Left colon (tissue), 2 donors: Measurements from ENCODE around the gene EVC. TPM values are rescaled to one million over a fixed set of nuclear protein-coding genes. Genes with fewer than 3 reads are reported as not detected.
"Not testable (repeated sequence)": the region's sequence is repeated elsewhere in the genome, so short reads cannot be mapped to it uniquely, and the experiment has no call there.

Experiments used
- ATAC-seq: fragments of 200-7000 bp; cut with Tn5 transposase; one replicate; pipeline ENCODE4 v1.9.1; 2020; ENCODE audit warnings: mild to moderate bottlenecking, moderate library complexity
- DNase-seq, 2 donors: peaks; one replicate each; pipeline ENCODE4 v3.0.0-alpha.2; 2020
- intact Hi-C, 2 donors: fragments of 100-400 bp; cut with DNase I in 1 of 2; cut with micrococcal nuclease in 1 of 2; formaldehyde crosslinking; loops; one replicate each; pipeline versions ENCODE4 v1.11.2 to v1.14.0; 2022; cut with DNase I, micrococcal nuclease
- total RNA-seq, 2 donors: library from RNA; stranded (reverse); fragmentation: NEBNext Ultra II Directional; extraction: Animal tissue kit (Norgen Biotek cat#: 25700); gene quantifications; one replicate each; pipeline ENCODE4 v1.2.1, GENCODE V29; 2021
- donor health status: DM: no; HTN: no; CAD: no.
- donor health status: DM: yes; HTN: yes; CAD: no.

The EVC gene
- total RNA-seq, 2 donors from 2014 or later: 2.2 to 5.1 TPM

GRCh38 chr4:5852523-5853202 lies 141.7 kb downstream of the EVC start:
- no peak for ATAC-seq
- intact Hi-C loops: no loop called here
- DNase-seq: no peak

- ATAC-seq: no peak
- DNase-seq: no peak
- intact Hi-C loops: no loop called here
Measured at GRCh38 chr4:5854929-5855328, 143.9 kb downstream of the EVC start.

GRCh38 chr4:5856362-5856761 lies 145.4 kb downstream of the EVC start:
- ATAC-seq: not testable (repeated sequence)

GRCh38 chr4:5857199-5857598 lies 146.2 kb downstream of the EVC start:
- intact Hi-C loops: no loop called here
- ATAC-seq: no peak
- DNase-seq: no peak

More at GRCh38 chr4:5856362-5856761, 145.4 kb downstream of the EVC start:
- intact Hi-C loops, DNase-seq: not testable (repeated sequence)

GRCh38 chr4:5858020-5858769 lies 147.2 kb downstream of the EVC start:
- intact Hi-C loops: no loop called here
- DNase-seq (no peak), ATAC-seq (no peak)

GRCh38 chr4:5863461-5864113 lies 152.6 kb downstream of the EVC start:
- no peak for ATAC-seq
- DNase-seq: no peak
- intact Hi-C loops: no loop called here

Other genes starting within 250 kb of the EVC start
- 1 to 10 TPM in 1 of 2 donors, under 1 TPM in 1; 0.82 to 1.4 TPM for gene EVC2, start 2.6 kb upstream of the EVC start, total RNA-seq
- 1 to 10 TPM in 1 of 2 donors, under 1 TPM in 1; 0.37 to 1.2 TPM for gene CRMP1, start 181.9 kb downstream of the EVC start, total RNA-seq